Epithelial cell of esophagus (primary cell): ENCODE data around the gene CBX3.

Source experiments
- DNase-seq: peaks from one replicate; pipeline ENCODE4 v3.0.0; 2010; ENCODE audit warnings: low read depth
- H3K4me3 ChIP-seq: 2 replicates; pipeline ENCODE4 v1.5.1; 2011; ENCODE audit warnings: mild to moderate bottlenecking, low read length, control low read depth
- TF ChIP-seq, protein P1 (sequence below): IDR thresholded peaks from 2 replicates; pipeline ENCODE4 v1.5.1; 2011; ENCODE audit warnings: low read depth, mild to moderate bottlenecking, low read length, control low read depth, inconsistent platforms; ENCODE audit not compliant: insufficient read depth; ENCODE audit errors: missing control alignments

CBX3 gene

DNA sequence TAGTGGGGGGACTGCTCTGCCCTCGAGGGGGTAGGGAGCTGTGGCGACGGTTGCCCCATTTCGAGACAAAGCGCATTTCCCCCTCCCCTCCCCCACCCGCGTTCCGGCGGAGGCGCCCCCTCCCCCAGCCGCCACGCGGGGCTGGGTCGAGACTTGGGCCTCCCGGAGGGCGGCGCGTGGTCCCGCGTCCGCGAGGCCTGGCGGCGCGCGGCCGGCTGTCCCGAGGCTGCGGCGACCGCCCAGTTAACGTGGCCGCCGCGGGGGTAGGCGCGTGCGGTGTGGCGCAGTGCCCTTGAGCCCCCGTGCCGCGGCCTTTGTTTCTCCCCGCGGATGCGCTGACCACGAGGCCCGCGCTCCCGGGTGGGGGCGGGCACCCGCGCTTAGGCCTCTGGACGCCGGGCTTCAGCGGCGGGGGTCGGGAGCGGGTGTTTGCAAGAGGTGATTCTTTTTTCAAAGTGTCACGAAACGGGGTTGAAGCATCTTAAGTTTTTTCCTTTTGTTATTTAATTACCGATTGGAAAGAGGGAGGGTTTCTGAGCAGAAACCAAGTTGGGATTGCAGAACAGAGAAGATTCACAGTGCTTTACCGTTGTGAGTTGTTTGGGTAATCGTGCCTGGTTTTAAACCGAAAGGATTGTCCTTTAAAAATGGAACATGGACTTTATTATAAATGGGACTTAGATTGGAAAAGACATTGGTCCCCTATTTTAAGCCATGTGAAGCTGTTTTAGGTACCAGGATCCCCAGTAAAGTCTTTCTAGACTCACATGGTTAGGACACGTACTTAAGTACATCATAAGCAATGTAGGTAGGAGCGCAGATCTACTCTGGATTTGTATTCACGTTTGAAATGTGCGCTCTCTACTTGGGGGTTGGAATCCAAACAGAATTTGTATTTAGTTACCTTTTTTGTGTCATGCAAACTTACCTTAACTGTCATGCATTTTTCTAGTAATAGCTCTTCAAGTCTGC, 760 bp downstream of the CBX3 start:
- TF ChIP-seq, protein P1, sequence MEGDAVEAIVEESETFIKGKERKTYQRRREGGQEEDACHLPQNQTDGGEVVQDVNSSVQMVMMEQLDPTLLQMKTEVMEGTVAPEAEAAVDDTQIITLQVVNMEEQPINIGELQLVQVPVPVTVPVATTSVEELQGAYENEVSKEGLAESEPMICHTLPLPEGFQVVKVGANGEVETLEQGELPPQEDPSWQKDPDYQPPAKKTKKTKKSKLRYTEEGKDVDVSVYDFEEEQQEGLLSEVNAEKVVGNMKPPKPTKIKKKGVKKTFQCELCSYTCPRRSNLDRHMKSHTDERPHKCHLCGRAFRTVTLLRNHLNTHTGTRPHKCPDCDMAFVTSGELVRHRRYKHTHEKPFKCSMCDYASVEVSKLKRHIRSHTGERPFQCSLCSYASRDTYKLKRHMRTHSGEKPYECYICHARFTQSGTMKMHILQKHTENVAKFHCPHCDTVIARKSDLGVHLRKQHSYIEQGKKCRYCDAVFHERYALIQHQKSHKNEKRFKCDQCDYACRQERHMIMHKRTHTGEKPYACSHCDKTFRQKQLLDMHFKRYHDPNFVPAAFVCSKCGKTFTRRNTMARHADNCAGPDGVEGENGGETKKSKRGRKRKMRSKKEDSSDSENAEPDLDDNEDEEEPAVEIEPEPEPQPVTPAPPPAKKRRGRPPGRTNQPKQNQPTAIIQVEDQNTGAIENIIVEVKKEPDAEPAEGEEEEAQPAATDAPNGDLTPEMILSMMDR: no peak

DNA sequence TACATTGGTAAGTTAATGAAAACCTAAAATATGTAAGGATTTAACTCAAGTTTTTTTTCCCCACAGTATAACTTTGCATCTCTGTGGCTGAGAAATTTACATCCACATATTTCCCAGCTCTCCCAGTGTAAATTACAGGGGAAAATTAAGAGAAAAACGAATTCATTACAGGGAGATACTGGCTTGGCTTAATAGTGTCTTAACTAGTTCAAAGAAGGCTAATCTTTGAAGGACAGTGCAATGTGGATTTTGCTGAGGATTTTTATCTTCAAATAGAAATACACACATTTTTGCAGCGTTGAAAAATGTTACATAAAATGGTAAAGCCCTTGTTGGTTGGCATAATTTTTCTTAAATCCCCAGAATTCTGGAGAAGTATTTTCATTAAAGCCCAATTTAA, 1.5 kb downstream of the CBX3 start:
- DNase-seq: no peak
- TF ChIP-seq, protein P1: no peak
- H3K4me3 ChIP-seq: peak overlapping the region; percentile 62

More for the DNA sequence above, 760 bp downstream of the CBX3 start:
- DNase-seq: peak; percentile 39
- peak overlapping the region; percentile 62 for H3K4me3 ChIP-seq

DNA sequence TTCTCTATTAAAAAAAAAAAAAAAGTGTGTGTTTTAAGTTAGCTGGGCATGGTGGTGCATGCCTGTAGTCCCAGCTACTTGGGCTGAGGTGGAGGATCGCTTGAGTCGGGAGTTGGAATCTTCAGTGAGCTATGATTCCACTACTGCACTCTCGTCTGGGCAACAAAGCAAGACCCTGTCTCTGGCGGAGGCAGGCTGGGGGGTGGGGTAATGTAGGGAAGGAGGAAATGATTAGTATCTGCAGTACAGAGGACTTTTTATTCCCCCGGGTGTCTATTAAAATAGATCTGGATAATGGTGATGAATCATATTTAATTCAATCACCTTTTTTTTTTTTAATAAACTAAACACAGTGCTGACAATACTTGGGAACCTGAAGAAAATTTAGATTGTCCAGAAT, 6.5 kb downstream of the CBX3 start:
- DNase-seq: no peak
- no peak overlapping the region for H3K4me3 ChIP-seq
- TF ChIP-seq, protein P1: no peak

DNA sequence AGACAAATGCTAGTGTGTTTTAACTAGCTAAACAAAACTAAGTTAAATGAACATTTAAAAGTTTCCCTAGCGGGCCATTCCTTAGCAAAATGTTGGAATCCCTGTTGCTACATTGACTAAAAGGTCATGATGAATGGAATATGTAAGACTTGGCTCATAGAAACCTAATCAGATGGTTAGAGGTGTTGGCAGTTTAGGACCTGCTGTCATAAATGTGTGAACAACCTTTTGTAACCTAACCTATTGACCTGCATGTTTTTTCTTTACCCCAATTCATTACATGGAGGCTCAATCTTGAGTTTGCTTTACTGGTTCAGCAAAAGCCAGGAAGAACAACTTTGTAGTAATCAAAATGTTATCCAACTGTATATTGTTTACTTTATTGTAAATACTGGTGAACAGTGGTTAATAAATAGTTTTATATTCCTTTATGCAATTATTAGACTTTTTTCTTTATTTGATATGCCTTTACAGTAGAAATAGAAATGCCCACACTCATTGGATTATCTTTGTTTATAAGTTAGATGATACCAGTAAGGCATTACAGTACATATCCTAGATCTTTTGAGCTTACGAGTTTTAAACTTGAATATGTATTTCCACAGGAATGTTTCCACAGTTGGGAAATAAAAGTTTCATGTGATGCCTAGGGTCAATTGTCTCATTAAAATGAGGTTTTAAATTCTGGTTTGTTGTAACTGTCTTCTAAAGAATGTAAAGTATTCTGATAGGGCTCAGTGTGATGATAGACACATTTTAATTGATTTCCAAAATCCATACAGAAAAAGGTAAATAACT, 11.6 kb downstream of the CBX3 start:
- no peak for DNase-seq
- TF ChIP-seq, protein P1: no peak
- H3K4me3 ChIP-seq: no peak overlapping the region

DNA sequence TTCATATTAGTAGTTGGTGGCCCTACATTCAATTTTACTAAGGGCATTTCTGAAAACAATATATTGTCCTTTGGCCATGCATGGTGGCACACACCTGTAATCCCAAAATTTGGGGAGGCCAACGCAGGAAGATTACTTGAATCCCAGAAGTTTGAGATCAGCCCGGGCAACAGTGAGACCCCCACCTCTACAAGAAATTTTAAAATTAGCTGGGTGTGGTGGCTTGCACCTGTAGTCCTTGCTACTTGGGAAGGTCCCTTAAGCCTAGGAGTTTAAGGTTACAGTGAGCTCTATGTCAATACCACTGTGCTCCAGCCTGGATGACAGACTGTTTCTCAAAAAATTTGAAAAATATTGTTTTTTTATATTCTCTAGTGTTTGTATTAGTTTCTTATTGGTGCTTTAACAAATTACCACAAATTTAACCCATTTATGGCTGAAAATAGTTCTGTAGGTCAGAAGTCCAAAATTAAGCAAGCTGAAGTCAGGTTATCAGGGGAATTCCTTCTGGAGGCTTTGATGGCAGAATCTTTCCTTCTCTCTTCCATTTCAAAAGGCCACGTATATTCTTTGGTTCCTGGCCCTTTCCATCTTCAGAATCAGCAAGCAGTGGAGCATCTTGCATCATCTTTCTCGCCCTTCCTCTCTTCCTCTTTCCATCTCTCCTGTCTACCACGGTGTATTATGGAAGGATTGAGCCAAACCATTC, 12.4 kb downstream of the CBX3 start:
- no peak overlapping the region for H3K4me3 ChIP-seq
- DNase-seq: no peak
- TF ChIP-seq, protein P1: no peak

DNA sequence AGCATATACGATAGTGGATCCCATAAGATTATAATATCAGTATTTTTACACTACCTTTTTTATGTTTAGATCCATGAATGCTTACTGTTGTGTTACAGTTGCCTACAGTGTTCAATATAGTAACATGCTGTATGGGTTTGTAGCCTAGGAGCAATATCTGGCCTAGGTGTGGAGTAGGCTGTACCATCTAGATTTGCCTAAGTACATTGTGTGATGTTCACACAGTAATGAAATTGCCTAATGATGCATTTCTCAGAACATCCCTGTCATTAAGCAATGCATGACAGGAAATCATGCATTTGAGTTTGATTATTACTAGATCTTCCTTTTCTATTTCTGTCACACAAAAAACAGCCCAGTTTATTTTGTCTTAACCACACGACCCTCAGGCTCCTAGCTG, 14.5 kb downstream of the CBX3 start:
- no peak overlapping the region for H3K4me3 ChIP-seq
- DNase-seq: no peak
- TF ChIP-seq, protein P1: no peak
